ENCODE measurements around the gene CCHCR1. TPM values are rescaled to one million over a fixed set of nuclear protein-coding genes. Genes with fewer than 3 reads are reported as not detected.
A peak's percentile ranks its signal among the peaks of the same experiment; 100 is the strongest.

Gene CCHCR1
- total and polyA plus RNA-seq, 2 of the 13 experiments (the other 11 are each of a cell fraction or from before 2014, with no cell fraction given): 14.6 to 28.2 TPM

DNA sequence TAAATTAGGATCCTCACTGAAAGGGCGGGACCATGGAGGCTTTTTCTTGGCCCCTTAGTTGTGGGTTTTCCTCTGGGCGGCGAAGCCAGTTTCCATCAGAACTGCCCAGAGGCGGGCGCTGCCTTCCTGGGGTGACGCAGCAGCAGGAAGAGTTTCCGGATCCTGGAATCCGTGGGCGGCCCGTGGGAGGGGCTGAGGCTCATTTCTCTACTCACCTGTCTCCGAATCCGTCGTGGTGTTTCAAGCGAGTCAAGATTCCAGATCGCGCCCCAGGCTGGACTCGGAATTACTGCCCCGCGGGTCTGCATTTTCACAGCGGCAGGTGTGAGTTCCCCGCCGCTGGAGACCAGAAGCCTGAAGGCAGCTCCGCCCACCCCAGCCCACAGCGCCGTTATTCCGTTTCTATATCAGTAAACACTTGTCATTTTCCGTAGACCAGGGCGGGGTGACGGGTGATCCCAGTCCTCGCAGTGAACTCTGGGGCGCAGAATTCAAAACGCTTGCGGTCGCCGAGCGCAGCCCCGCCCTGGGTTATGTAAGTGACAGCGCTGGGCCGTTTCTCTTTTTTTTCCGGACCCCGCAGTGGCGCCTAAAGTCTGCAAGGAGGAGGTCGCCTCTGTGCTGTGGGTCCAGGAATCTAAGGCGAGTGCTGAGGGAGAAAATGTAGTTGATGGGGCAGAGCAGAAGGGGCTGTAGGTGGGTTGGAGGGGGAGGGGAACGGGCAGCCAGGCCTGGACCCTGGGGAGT is 40.1 kb upstream of the CCHCR1 start (continued):
- TF ChIP-seq, protein P1, sequence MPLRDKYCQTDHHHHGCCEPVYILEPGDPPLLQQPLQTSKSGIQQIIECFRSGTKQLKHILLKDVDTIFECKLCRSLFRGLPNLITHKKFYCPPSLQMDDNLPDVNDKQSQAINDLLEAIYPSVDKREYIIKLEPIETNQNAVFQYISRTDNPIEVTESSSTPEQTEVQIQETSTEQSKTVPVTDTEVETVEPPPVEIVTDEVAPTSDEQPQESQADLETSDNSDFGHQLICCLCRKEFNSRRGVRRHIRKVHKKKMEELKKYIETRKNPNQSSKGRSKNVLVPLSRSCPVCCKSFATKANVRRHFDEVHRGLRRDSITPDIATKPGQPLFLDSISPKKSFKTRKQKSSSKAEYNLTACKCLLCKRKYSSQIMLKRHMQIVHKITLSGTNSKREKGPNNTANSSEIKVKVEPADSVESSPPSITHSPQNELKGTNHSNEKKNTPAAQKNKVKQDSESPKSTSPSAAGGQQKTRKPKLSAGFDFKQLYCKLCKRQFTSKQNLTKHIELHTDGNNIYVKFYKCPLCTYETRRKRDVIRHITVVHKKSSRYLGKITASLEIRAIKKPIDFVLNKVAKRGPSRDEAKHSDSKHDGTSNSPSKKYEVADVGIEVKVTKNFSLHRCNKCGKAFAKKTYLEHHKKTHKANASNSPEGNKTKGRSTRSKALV (CRISPR knock-in tag; IDR thresholded peaks at IDR 0.05): no peak
- no peak for TF ChIP-seq KDM1A (CRISPR knock-in tag; IDR thresholded peaks at IDR 0.05)
- peak; percentile 23; the same call in 1 of the 2 replicates for TF ChIP-seq ESRRA (CRISPR knock-in tag; IDR thresholded peaks at IDR 0.05; ENCODE audit: low read depth)
- TF ChIP-seq CHD4 (IDR thresholded peaks at IDR 0.05; ENCODE audit: borderline replicate concordance, low read length): no peak
- TF ChIP-seq FOXP1 (IDR thresholded peaks at IDR 0.05): no peak
- TF ChIP-seq FOXP1 (CRISPR knock-in tag; IDR thresholded peaks at IDR 0.05): peak; percentile 19; the same call in 1 of the 2 replicates
- TF ChIP-seq KLF12 (CRISPR knock-in tag; IDR thresholded peaks at IDR 0.05; ENCODE audit: borderline replicate concordance): peak; percentile 92; the same call in 1 of the 2 replicates
- no peak for TF ChIP-seq ZFP82 (CRISPR knock-in tag; IDR thresholded peaks at IDR 0.05; ENCODE audit: borderline replicate concordance)
- TF ChIP-seq MED13 (CRISPR knock-in tag; IDR thresholded peaks at IDR 0.05): peak; percentile 61; the same call in 1 of the 2 replicates
- TF ChIP-seq ZNF644 (CRISPR knock-in tag; IDR thresholded peaks at IDR 0.05; ENCODE audit: low read depth): 0 out of 2 replicates have a peak, but pooled peaks have one; percentile 21
- TF ChIP-seq ZNF296 (CRISPR knock-in tag; conservative IDR thresholded peaks at IDR 0.05): no peak
- TF ChIP-seq RXRB (CRISPR knock-in tag; IDR thresholded peaks at IDR 0.05; ENCODE audit: borderline replicate concordance): peak; percentile 34; the same call in 1 of the 2 replicates
- TF ChIP-seq ZNF160 (CRISPR knock-in tag; IDR thresholded peaks at IDR 0.05): 0 out of 2 replicates have a peak, but pooled peaks have one; percentile 41
- TF ChIP-seq SRSF1 (optimal IDR thresholded peaks at IDR 0.05; ENCODE audit: low read depth, low read length): no peak
- no peak for TF ChIP-seq ATAD3A (CRISPR knock-in tag; IDR thresholded peaks at IDR 0.05)
- TF ChIP-seq ZNF737 (CRISPR knock-in tag; IDR thresholded peaks at IDR 0.05; ENCODE audit: borderline replicate concordance): no peak
- TF ChIP-seq, protein P2, sequence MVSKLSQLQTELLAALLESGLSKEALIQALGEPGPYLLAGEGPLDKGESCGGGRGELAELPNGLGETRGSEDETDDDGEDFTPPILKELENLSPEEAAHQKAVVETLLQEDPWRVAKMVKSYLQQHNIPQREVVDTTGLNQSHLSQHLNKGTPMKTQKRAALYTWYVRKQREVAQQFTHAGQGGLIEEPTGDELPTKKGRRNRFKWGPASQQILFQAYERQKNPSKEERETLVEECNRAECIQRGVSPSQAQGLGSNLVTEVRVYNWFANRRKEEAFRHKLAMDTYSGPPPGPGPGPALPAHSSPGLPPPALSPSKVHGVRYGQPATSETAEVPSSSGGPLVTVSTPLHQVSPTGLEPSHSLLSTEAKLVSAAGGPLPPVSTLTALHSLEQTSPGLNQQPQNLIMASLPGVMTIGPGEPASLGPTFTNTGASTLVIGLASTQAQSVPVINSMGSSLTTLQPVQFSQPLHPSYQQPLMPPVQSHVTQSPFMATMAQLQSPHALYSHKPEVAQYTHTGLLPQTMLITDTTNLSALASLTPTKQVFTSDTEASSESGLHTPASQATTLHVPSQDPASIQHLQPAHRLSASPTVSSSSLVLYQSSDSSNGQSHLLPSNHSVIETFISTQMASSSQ (IDR thresholded peaks at IDR 0.05; ENCODE audit: low read depth): no peak
- TF ChIP-seq, protein P2 (CRISPR knock-in tag; IDR thresholded peaks at IDR 0.05; ENCODE audit: borderline replicate concordance): no peak; the same call in 1 of the 2 replicates
- TF ChIP-seq TP53 (CRISPR knock-in tag; conservative IDR thresholded peaks at IDR 0.05): no peak
- TF ChIP-seq TGIF2 (CRISPR knock-in tag; IDR thresholded peaks at IDR 0.05): no peak; the same call in 1 of the 2 replicates
- TF ChIP-seq CCAR2 (optimal IDR thresholded peaks at IDR 0.05; ENCODE audit: low read depth, low read length): no peak
- 0 out of 2 replicates have a peak, but pooled peaks have one; percentile 29 for TF ChIP-seq FOSL2 (CRISPR knock-in tag; IDR thresholded peaks at IDR 0.05)
- TF ChIP-seq ZNF768 (CRISPR knock-in tag; IDR thresholded peaks at IDR 0.05): no peak
- 0 out of 2 replicates have a peak, but pooled peaks have one; percentile 23 for TF ChIP-seq ZNF329 (CRISPR knock-in tag; IDR thresholded peaks at IDR 0.05; ENCODE audit: low read depth)
- no peak; the same call in 1 of the 2 replicates for TF ChIP-seq BHLHE40 (IDR thresholded peaks at IDR 0.05; ENCODE audit: low read length)
- no peak for TF ChIP-seq ZNF629 (CRISPR knock-in tag; conservative IDR thresholded peaks at IDR 0.05)
- TF ChIP-seq SMAD9 (CRISPR knock-in tag; IDR thresholded peaks at IDR 0.05): no peak
- TF ChIP-seq PPARG (CRISPR knock-in tag; conservative IDR thresholded peaks at IDR 0.05): no peak

Data from HepG2 (cell line).